H7 (cell line): ENCODE data around the gene ZNF582. TPM values are rescaled to one million over a fixed set of nuclear protein-coding genes. Genes with fewer than 3 reads are reported as not detected.
A peak's percentile ranks its signal among the peaks of the same experiment; 100 is the strongest.

Experiments used
- DNase-seq: peaks from one replicate; pipeline ENCODE4 v3.0.0; 2012
- H3K27me3 ChIP-seq: 2 replicates; pipeline ENCODE4 v1.6.0; 2011; ENCODE audit warnings: mild to moderate bottlenecking, low read length; ENCODE audit not compliant: control insufficient read depth, insufficient read depth
- H3K36me3 ChIP-seq: replicated peaks from 2 replicates; pipeline ENCODE4 v1.5.1; 2011; ENCODE audit warnings: low read length; ENCODE audit not compliant: control insufficient read depth, insufficient read depth
- H3K4me3 ChIP-seq: 2 replicates; pipeline ENCODE4 v1.5.1; 2011; ENCODE audit warnings: low read depth, mild to moderate bottlenecking, control low read depth, low read length, moderate library complexity; ENCODE audit not compliant: insufficient read depth
- total RNA-seq: library from RNA; depleted of rRNA; stranded (reverse); fragments of >200 nt; shearing (Covaris generic); gene quantifications from 2 replicates; pipeline ENCODE4 v1.2.3, GENCODE V29; 2014; rRNA removed

The ZNF582 gene
- total RNA-seq = 1.1 and 2.8 TPM in 2 replicates

- Histone ChIP-seq H3K27me3 (no peaks in the 10 kb centered on the region), H3K4me3 (peak within 1 kb of the TSS; percentile 78), H3K36me3 (peaks cover 4% of the 10 kb centered on the region)
- peak; percentile 88 for DNase-seq
Observed at GRCh38 chr19:56393119-56394012, at the start of gene ZNF582. Gene ZNF582 (minus strand): TSS chr19:56393534. CDS start chr19:56391752, 1,782 bp downstream.

- H3K27me3 ChIP-seq = no peaks in the 10 kb centered on the region
- no peaks in the 10 kb centered on the region for H3K36me3 ChIP-seq
- no peak overlapping the region for H3K4me3 ChIP-seq
- no peak for DNase-seq
Observed at GRCh38 chr19:56441206-56441792, 48.0 kb upstream of the ZNF582 start.

GRCh38 chr19:56423985-56424353 is 30.6 kb upstream of the ZNF582 start:
- DNase-seq = no peak
- no peaks in the 10 kb centered on the region for H3K36me3 ChIP-seq
- H3K4me3 ChIP-seq = no peak overlapping the region
- H3K27me3 ChIP-seq = no peaks in the 10 kb centered on the region

DNA sequence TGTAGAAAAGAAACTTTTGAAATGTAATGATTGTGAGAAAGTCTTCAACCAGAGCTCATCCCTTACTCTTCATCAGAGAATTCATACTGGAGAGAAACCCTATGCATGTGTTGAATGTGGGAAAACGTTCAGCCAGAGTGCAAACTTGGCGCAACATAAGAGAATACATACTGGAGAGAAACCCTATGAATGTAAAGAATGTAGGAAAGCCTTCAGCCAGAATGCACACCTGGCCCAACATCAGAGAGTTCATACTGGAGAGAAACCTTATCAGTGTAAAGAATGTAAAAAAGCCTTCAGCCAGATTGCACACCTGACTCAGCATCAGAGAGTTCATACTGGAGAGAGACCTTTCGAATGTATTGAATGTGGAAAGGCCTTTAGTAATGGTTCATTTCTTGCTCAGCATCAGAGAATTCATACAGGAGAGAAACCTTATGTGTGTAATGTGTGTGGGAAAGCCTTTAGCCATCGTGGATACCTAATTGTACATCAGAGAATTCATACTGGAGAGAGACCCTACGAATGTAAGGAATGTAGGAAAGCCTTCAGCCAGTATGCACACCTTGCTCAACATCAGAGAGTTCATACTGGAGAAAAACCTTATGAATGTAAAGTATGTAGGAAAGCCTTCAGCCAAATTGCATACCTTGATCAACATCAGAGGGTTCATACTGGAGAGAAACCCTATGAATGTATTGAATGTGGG is 30.1 kb upstream of the ZNF582 start:
- no peaks in the 10 kb centered on the region for H3K27me3 ChIP-seq
- no peak for DNase-seq
- no peak overlapping the region for H3K4me3 ChIP-seq
- H3K36me3 ChIP-seq = no peaks in the 10 kb centered on the region

DNA sequence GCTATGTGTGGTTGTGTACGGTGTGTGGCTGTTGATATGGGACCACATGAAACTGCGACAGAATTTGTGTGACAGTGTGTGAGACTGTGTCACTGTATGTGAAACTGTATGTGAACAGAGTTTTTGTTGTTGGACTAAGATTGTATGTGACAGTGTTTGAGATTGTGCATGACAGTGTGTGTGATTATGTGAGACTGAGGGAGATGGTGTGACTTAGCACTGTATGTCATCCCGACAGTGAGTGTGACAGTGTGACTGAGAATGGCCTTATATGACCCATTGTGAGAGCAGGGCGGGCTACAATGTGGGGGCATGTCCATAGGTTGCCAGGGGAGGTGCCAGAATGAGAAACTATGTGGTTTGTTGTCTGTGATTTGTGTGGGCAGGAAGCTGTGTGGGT is 11.7 kb upstream of the ZNF582 start:
- no peaks in the 10 kb centered on the region for H3K36me3 ChIP-seq
- no peak overlapping the region for H3K4me3 ChIP-seq
- no peak for DNase-seq
- no peaks in the 10 kb centered on the region; the same call in 1 of the 2 replicates for H3K27me3 ChIP-seq

DNA sequence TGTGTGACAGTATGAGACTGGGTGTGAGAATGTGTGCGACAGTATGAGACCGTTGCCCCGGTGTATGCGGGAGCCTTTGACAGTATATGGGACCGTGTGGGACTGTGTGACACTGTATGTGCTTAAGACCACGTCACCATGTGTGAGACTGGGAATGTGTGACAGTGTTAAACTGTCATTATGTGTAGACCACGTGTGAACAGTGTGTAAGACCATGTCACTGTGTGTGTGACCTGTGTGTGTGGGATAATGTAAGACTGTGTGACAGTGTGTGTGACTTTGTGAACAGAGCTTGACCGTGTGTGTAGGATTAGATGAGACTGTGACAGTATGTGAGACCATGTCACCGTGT is 11.3 kb upstream of the ZNF582 start:
- Histone ChIP-seq H3K4me3 (peak overlapping the region; percentile 76; the same call in 1 of the 2 replicates), H3K36me3 (no peaks in the 10 kb centered on the region), H3K27me3 (no peaks in the 10 kb centered on the region; the same call in 1 of the 2 replicates)
- DNase-seq = no peak

DNA sequence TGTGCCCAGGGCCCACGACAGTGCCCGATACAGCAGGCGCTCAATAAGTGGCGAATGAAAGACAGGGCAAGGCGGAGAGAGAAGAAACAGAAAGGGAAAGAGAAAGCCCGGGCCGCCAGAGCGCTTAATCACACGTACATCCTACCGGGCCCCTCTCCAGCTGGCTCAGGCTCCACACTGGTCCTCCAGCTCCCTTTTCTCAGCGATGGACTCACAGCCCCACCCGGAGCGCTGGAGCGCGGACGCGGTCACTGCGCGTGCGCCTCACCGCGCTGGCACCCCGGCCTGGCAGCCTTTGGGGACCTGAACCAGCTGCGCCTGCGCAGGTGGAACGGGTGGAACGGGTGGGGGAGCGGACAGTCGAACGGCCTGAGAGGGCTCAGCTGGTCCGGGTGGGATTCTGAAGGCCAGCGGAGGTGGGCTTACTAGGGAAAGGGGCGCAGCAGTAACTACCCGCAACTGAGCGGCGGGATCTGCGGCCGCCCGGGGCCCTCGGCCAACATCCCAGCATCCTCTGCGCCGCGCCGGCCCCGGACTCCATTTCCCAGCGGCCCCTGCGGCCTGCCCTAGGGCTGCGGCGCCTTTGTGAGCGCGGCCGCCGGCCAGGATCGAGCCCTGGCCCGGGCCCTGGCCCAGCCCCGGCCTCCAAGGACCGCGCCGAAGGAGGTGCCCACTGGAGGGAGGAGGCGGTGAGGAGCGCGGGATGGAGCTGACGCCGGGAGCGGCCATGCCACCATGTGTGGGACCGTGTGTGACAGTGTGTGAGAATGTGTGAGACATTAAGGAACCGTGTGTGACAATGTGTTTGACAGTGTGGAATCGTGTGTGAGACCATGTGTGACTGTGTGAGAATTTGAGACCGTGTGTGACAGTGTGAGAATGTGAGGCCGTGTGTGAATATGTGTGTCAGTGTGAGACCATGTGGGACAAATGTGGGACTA is 10.7 kb upstream of the ZNF582 start, which contains the start of gene ZNF583:
TSS of gene ZNF583 (plus strand) at position 569 of the 941 bp plus-strand sequence. CDS start 2,783 bp downstream, outside the sequence.
- Histone ChIP-seq H3K4me3 (peak within 1 kb of the TSS; percentile 76), H3K36me3 (peaks cover under 1% of the 10 kb centered on the region; the same call in 1 of the 2 replicates), H3K27me3 (no peaks in the 10 kb centered on the region; the same call in 1 of the 2 replicates)
- DNase-seq = peak; percentile 93

DNA sequence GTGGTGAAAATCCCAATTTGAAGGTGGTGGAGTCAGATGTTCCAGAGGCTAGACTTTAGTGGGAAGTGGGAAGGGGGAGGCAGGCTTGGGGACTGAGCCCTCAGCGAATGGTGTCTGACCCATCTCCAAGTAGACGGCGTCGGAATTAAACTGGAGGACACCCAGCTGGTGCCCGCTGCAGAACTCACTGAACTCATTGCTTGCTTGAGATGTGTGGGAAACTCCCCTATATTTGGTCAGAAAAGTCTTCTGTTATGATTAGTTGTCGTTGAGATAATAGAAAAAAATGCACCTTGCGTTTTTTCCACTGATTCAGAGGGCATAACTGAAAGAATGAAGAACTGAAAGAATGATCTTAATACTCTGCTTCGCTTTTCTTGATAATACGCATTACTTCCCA is 9.9 kb upstream of the ZNF582 start:
- Histone ChIP-seq H3K4me3 (peak overlapping the region; percentile 76), H3K27me3 (no peaks in the 10 kb centered on the region; the same call in 1 of the 2 replicates), H3K36me3 (peaks cover 4% of the 10 kb centered on the region)
- DNase-seq = no peak

GRCh38 chr19:56400485-56400884 is 7.2 kb upstream of the ZNF582 start:
- no peaks in the 10 kb centered on the region; the same call in 1 of the 2 replicates for H3K27me3 ChIP-seq
- peaks cover 6% of the 10 kb centered on the region for H3K36me3 ChIP-seq
- no peak for DNase-seq
- no peak overlapping the region for H3K4me3 ChIP-seq

DNA sequence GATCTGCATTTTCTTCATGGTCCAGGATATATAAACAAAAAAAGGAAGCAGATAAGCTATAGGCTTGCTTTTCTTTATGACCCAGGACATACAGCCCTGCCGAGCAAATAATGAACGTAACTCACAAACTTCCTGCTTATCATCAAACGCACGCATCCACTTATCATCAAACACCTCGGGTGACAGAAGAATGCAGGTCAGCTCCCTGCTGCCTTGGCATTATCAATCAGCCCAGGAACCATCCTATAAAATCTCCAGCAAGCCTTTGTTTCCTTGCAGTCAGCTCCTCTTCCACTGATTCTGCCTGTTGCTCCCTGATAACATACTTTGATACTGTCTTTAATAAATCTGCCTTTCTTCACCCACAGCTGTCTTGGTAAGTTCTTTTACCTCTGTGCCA is 5.5 kb upstream of the ZNF582 start:
- no peak for DNase-seq
- Histone ChIP-seq H3K4me3 (no peak overlapping the region), H3K36me3 (peaks cover 6% of the 10 kb centered on the region), H3K27me3 (no peaks in the 10 kb centered on the region; the same call in 1 of the 2 replicates)

GRCh38 chr19:56383826-56384605 is 9.3 kb downstream of the ZNF582 start:
- DNase-seq = no peak
- no peaks in the 10 kb centered on the region for H3K27me3 ChIP-seq
- H3K4me3 ChIP-seq = no peak overlapping the region
- H3K36me3 ChIP-seq = peaks cover 2% of the 10 kb centered on the region; the same call in 1 of the 2 replicates

DNA sequence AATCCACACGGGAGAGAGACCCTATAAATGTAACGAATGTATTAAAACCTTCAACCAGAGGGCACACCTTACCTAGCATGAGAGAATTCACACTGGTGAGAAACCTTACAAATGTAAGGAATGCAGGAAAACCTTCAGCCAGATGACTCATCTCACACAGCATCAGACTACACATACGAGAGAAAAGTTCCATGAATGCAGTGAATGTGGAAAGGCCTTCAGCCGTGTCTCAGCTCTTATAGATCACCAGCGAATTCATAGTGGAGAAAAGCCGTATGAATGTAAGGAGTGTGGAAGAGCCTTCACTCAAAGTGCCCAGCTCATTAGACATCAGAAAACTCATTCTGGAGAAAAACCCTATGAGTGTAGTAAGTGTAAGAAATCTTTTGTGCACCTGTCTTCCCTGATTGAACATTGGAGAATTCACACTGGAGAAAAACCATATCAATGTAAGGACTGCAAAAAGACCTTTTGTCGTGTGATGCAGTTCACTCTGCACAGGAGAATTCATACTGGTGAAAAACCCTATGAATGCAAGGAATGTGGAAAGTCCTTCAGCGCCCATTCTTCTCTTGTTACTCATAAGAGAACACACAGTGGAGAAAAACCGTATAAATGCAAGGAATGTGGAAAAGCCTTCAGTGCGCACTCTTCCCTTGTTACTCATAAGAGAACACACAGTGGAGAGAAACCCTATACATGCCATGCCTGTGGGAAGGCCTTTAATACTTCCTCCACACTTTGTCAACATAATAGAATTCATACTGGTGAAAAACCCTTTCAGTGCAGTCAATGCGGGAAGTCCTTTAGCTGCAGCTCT is 16.0 kb downstream of the ZNF582 start:
- no peak for DNase-seq
- Histone ChIP-seq H3K27me3 (no peaks in the 10 kb centered on the region), H3K4me3 (no peak overlapping the region), H3K36me3 (peaks cover 28% of the 10 kb centered on the region)
